GM12878 (cell line): ENCODE data around the gene SNCB. TPM values are rescaled to one million over a fixed set of nuclear protein-coding genes. Genes with fewer than 3 reads are reported as not detected.

Experiments used
- ATAC-seq: fragments of 200-7000 bp; cut with Tn5 transposase; 3 replicates; pipeline ENCODE4 v1.9.1; 2020; ENCODE audit warnings: mild to moderate bottlenecking, moderate library complexity
- BruUV-seq: library from RNA; stranded (reverse); fragments of 400-500 nt; replicated peaks from 2 replicates; lab custom pipeline; 2021; lab: Mats Ljungman, UMichigan
- CTCF ChIA-PET: fragments of 300-600 bp; sonication (Branson Sonifier 250); formaldehyde crosslinking; extraction: SDS; loops from one replicate; lab custom pipeline; 2021; ENCODE audit warnings: inconsistent platforms; lab: Yijun Ruan, JAX
- POLR2A ChIA-PET: fragments of 350-600 bp; formaldehyde crosslinking; extraction: SDS; loops from one replicate; lab custom pipeline; 2021; ENCODE audit warnings: inconsistent platforms; lab: Charles Lee
- RAD21 ChIA-PET: fragments of 300-600 bp; sonication (Branson Sonifier 250); formaldehyde crosslinking; loops from one replicate; lab custom pipeline; 2023; ENCODE audit warnings: antibody characterized with exemption; ENCODE audit not compliant: unreplicated experiment; lab: Charles Lee
- SMC1A ChIA-PET: fragments of 300-600 bp; sonication (Branson Sonifier 250); formaldehyde crosslinking; loops from one replicate; lab custom pipeline; 2023; ENCODE audit not compliant: unreplicated experiment, uncharacterized antibody; lab: Charles Lee
- DNase-seq: peaks from one replicate; pipeline ENCODE4 v3.0.0-alpha.2; 2011; ENCODE audit warnings: low read depth, low spot score
- FAIRE-seq: peaks from 3 replicates; lab custom pipeline; 2011; peaks lifted over from hg19 to GRCh38; lab: Jason Lieb, UNC
- H2AFZ ChIP-seq: 2 replicates; pipeline ENCODE4 v1.6.0; 2011; ENCODE audit warnings: low read depth, low read length, control low read depth; ENCODE audit not compliant: control insufficient read depth
- H3K27ac ChIP-seq: 2 replicates; pipeline ENCODE4 v1.5.1; 2011; ENCODE audit warnings: control low read depth; ENCODE audit not compliant: control insufficient read depth, insufficient read depth
- H3K27me3 ChIP-seq, 2 experiments: replicated peaks in 1 of 2; 2 replicates each; pipeline versions ENCODE4 v1.6.0 to v1.6.1; 2011; ENCODE audit warnings: low read length in 1 of 2; ENCODE audit not compliant: control insufficient read depth in 2 of 2, insufficient read depth in 2 of 2
- H3K36me3 ChIP-seq, 2 experiments: 2 replicates each; pipeline ENCODE4 v1.5.1; 2011; ENCODE audit warnings: low read length in 1 of 2; ENCODE audit not compliant: control insufficient read depth in 2 of 2, insufficient read depth in 2 of 2
- H3K4me1 ChIP-seq: 2 replicates; pipeline ENCODE4 v1.6.1; 2011; ENCODE audit warnings: mild to moderate bottlenecking, low read length, moderate library complexity, mixed read lengths; ENCODE audit not compliant: control insufficient read depth, insufficient read depth
- H3K4me2 ChIP-seq: 2 replicates; pipeline ENCODE4 v1.6.0; 2011; ENCODE audit warnings: control low read depth; ENCODE audit not compliant: control insufficient read depth, insufficient read depth
- H3K4me3 ChIP-seq: fragments of 200-600 bp; sonication (generic); 2 replicates; pipeline ENCODE4 v1.5.1; 2016
- H3K79me2 ChIP-seq: 2 replicates; pipeline ENCODE4 v1.6.0; 2011; ENCODE audit warnings: low read length; ENCODE audit not compliant: control insufficient read depth, insufficient read depth
- H3K9ac ChIP-seq: 2 replicates; pipeline ENCODE4 v1.8.0; 2011; ENCODE audit warnings: low read length, control low read depth, mixed read lengths; ENCODE audit not compliant: control insufficient read depth, insufficient read depth
- H3K9me3 ChIP-seq: replicated peaks from 3 replicates; pipeline ENCODE4 v1.5.1; 2011; ENCODE audit warnings: mild to moderate bottlenecking, low read length; ENCODE audit not compliant: control insufficient read depth, insufficient read depth
- H4K20me1 ChIP-seq: 2 replicates; pipeline ENCODE4 v1.6.0; 2011; ENCODE audit not compliant: control insufficient read depth, insufficient read depth
- BCLAF1 ChIP-seq: fragments of 450-650 bp; IDR thresholded peaks from 2 replicates; pipeline ENCODE4 v1.6.1; 2017; ENCODE audit warnings: antibody characterized with exemption, mild to moderate bottlenecking, moderate library complexity
- BHLHE40 ChIP-seq, 2 experiments: fragments of 450-650 bp in 1 of 2; IDR thresholded peaks; 2 replicates each; pipeline ENCODE4 v1.6.1; 2011 to 2017; ENCODE audit warnings: low read depth in 2 of 2, borderline replicate concordance in 1 of 2, improper control_type of control experiment in 1 of 2, low read length in 1 of 2, mild to moderate bottlenecking in 1 of 2
- BRCA1 ChIP-seq: IDR thresholded peaks from 2 replicates; pipeline ENCODE4 v1.6.1; 2011; ENCODE audit warnings: low read depth, low read length, improper control_type of control experiment
- CHD1 ChIP-seq: IDR thresholded peaks from 2 replicates; pipeline ENCODE4 v1.6.1; 2012; ENCODE audit warnings: low read depth, low read length, improper control_type of control experiment
- DPF2 ChIP-seq: fragments of 450-650 bp; IDR thresholded peaks from 2 replicates; pipeline ENCODE4 v1.6.1; 2017; ENCODE audit warnings: mild to moderate bottlenecking
- FOXK2 ChIP-seq: fragments of 450-650 bp; IDR thresholded peaks from 2 replicates; pipeline ENCODE4 v1.6.1; 2017; ENCODE audit warnings: mild to moderate bottlenecking, moderate library complexity
- NBN ChIP-seq: fragments of 450-650 bp; IDR thresholded peaks from 2 replicates; pipeline ENCODE4 v1.6.1; 2016
- NR2F1 ChIP-seq: fragments of 450-650 bp; conservative IDR thresholded peaks from 2 replicates; pipeline ENCODE4 v1.6.1; 2017; ENCODE audit warnings: mild to moderate bottlenecking
- PKNOX1 ChIP-seq: fragments of 450-650 bp; IDR thresholded peaks from 2 replicates; pipeline ENCODE4 v1.6.1; 2016; ENCODE audit warnings: mild to moderate bottlenecking
- RAD21 ChIP-seq: IDR thresholded peaks from 2 replicates; pipeline ENCODE4 v1.6.1; 2011; ENCODE audit warnings: mild to moderate bottlenecking, low read depth, low read length, moderate library complexity; ENCODE audit not compliant: insufficient read depth
- SIN3A ChIP-seq: IDR thresholded peaks from 2 replicates; pipeline ENCODE4 v1.6.1; 2012; ENCODE audit warnings: low read depth, low read length, improper control_type of control experiment
- SUZ12 ChIP-seq: fragments of 200-600 bp; sonication (generic); IDR thresholded peaks from one replicate; pipeline ENCODE4 v1.6.1; 2018; ENCODE audit warnings: antibody characterized with exemption, mild to moderate bottlenecking; ENCODE audit not compliant: unreplicated experiment
- TARDBP ChIP-seq: IDR thresholded peaks from 2 replicates; pipeline ENCODE4 v1.6.1; 2016; ENCODE audit warnings: borderline replicate concordance
- WRNIP1 ChIP-seq: IDR thresholded peaks from 2 replicates; pipeline ENCODE4 v1.6.1; 2011; ENCODE audit warnings: low read depth, low read length, improper control_type of control experiment, borderline replicate concordance
- ZBTB33 ChIP-seq: fragments of 450-650 bp; IDR thresholded peaks from 2 replicates; pipeline ENCODE4 v1.6.1; 2017; ENCODE audit warnings: mild to moderate bottlenecking
- ZNF24 ChIP-seq: fragments of 450-650 bp; IDR thresholded peaks from 2 replicates; pipeline ENCODE4 v1.6.1; 2017; ENCODE audit warnings: antibody characterized with exemption, mild to moderate bottlenecking
- ZNF274 ChIP-seq: IDR thresholded peaks from one replicate; pipeline ENCODE4 v1.8.0; 2011; ENCODE audit not compliant: insufficient read length, insufficient read depth
- WGBS: methylation state at CpG from one replicate; pipeline ENCODE4 v1.1.6; 2016; ENCODE audit warnings: low lambda C conversion rate; ENCODE audit not compliant: insufficient replicate concordance, insufficient coverage; ENCODE audit errors: missing lambda C conversion rate; 5-methylcytosine and 5-hydroxymethylcytosine counted together
- in situ Hi-C: fragments of 300-500 bp; cut with MboI; formaldehyde crosslinking; loops from 9 replicates; pipeline ENCODE4 v1.14.3; 2018; ENCODE audit warnings: mixed read lengths
- intact Hi-C: fragments of 100-400 bp; cut with micrococcal nuclease; formaldehyde crosslinking; loops from one replicate; pipeline ENCODE4 v1.14.2; 2022; ENCODE audit not compliant: unreplicated experiment
- polyA plus RNA-seq, 11 experiments: library from polyadenylated mRNA; depleted of rRNA in 4 of 11; unstranded in 6 of 11; stranded (reverse) in 5 of 11; fragments of >200 nt; fragmentation: Nextera tagmentation in 4 of 11; fragmentation: Illumina TruSeq in 1 of 11; extraction: Ambion mirVana in 4 of 11; extraction: Trizol in 1 of 11; gene quantifications; 1 replicate in 1 of 11; 2 replicates in 10 of 11; pipeline versions ENCODE4 v1.2.1 to v1.2.3, GENCODE V29; 2011 to 2016; ENCODE audit warnings: inconsistent platforms in 2 of 11, missing spikeins in 2 of 11, low read depth in 1 of 11
- total RNA-seq, 4 experiments: library from RNA; depleted of rRNA in 3 of 4; stranded (reverse); fragments of >200 nt in 3 of 4; fragmentation: Illumina TruSeq in 1 of 4; extraction: Trizol in 1 of 4; gene quantifications; 2 replicates each; pipeline versions ENCODE4 v1.2.1 to v1.2.3, GENCODE V29; 2013 to 2021

The SNCB gene
- total and polyA plus RNA-seq, 10 of the 15 experiments (the other 5 are each of a cell fraction or from before 2014, with no cell fraction given) = 0.75 TPM; not detected in 9

- TF ChIP-seq BHLHE40 (IDR thresholded peaks at IDR 0.05; ENCODE audit: borderline replicate concordance in 1 of 2, low read depth in 2 of 2, low read length in 1 of 2) = peak in 1 of 2 experiments; percentile 25; a peak in 1 of 4 replicates
- no peak for TF ChIP-seq FOXK2
- peak; percentile 73 for TF ChIP-seq RAD21
Observed at GRCh38 chr5:176658007-176658599, 27.8 kb upstream of the SNCB start (continued).

GRCh38 chr5:176656467-176656990 is 26.2 kb upstream of the SNCB start:
- intact Hi-C loops = no loop called here
- ChIA-PET CTCF (interaction anchor here (1.1 to 6.3 kb wide), 2 partner anchors 413 to 456 kb away, joined by 3 to 102 read pairs; no protein-coding TSS in a partner anchor), SMC1A (interaction anchor here (0.6 to 3.1 kb wide), 2 partner anchors 83 to 455 kb away, joined by 3 to 8 read pairs; no protein-coding TSS in a partner anchor), POLR2A (interaction anchor here (0.7 kb wide), 1 partner anchor 10 kb away, joined by 3 read pairs; no protein-coding TSS in a partner anchor), RAD21 (interaction anchor here (1.3 to 4.8 kb wide), 2 partner anchors 148 to 454 kb away, joined by 3 to 43 read pairs; no protein-coding TSS in a partner anchor)
- no peak overlapping the region for H3K4me3 ChIP-seq
- H3K27ac ChIP-seq = no peak overlapping the region
- BruUV-seq = no TSS peak
- DNase-seq (no peak), FAIRE-seq (no peak), ATAC-seq (no peak)
- H3K27me3 ChIP-seq = no peaks in the 10 kb centered on the region
- in situ Hi-C loops = loop anchor here (5.0 kb wide), 1 partner anchor 301 kb away; no protein-coding TSS in a partner anchor
- peaks cover 34% of the 10 kb centered on the region for H3K4me1 ChIP-seq
- H3K4me2 ChIP-seq = no peak overlapping the region
- 70% methylated on average over 13 of the region's 13 CpGs for WGBS
- no peaks in the 10 kb centered on the region; a peak in 1 of 4 replicates for H3K36me3 ChIP-seq
- H3K79me2 ChIP-seq = no peaks in the 10 kb centered on the region
- H4K20me1 ChIP-seq = no peaks in the 10 kb centered on the region; the same call in 1 of the 2 replicates
- H3K9ac ChIP-seq = no peak overlapping the region
- no peak overlapping the region for H2AFZ ChIP-seq
- H3K9me3 ChIP-seq = no peaks in the 10 kb centered on the region
- TF ChIP-seq CHD1 (no peak), DPF2 (no peak), ZNF24 (no peak), BRCA1 (no peak), PKNOX1 (no peak), ZBTB33 (no peak), NBN (no peak), SUZ12 (no peak), NR2F1 (no peak), BCLAF1 (no peak), WRNIP1 (no peak), SIN3A (no peak), TARDBP (no peak), ZNF274 (no peak), RAD21 (no peak)
